SU-DHL-6 (cell line): ENCODE results near the gene CBFA2T3.

ENCODE experiments used
- CTCF ChIP-seq: fragments of 200-600 bp; sonication (generic); IDR thresholded peaks from one replicate; pipeline ENCODE4 v1.5.1; 2017; ENCODE audit warnings: antibody characterized with exemption, mild to moderate bottlenecking, low read length, moderate library complexity; ENCODE audit not compliant: insufficient read depth, poor library complexity, severe bottlenecking
- EZH2phosphoT487 ChIP-seq: fragments of 200-600 bp; sonication (generic), shearing (Covaris generic); conservative IDR thresholded peaks from 2 replicates; pipeline ENCODE4 v1.6.1; 2018; ENCODE audit warnings: mild to moderate bottlenecking, antibody characterized with exemption, low read length, moderate library complexity, mixed read lengths

- TF ChIP-seq CTCF (no peak), EZH2phosphoT487 (no peak)
Observed at GRCh38 chr16:88876942-88877526, 100.0 kb downstream of the CBFA2T3 start.
